Endometrium (tissue), 2 donors: ENCODE measurements around the gene EYA3.
"Not testable (repeated sequence)": the region's sequence is repeated elsewhere in the genome, so short reads cannot be mapped to it uniquely, and the experiment has no call there.

ENCODE experiments used
- FAIRE-seq: peaks from 2 replicates; lab custom pipeline; 2012; peaks lifted over from hg19 to GRCh38; lab: Jason Lieb, UNC
- donor health status: control.
- donor health status: control.

The EYA3 gene

DNA sequence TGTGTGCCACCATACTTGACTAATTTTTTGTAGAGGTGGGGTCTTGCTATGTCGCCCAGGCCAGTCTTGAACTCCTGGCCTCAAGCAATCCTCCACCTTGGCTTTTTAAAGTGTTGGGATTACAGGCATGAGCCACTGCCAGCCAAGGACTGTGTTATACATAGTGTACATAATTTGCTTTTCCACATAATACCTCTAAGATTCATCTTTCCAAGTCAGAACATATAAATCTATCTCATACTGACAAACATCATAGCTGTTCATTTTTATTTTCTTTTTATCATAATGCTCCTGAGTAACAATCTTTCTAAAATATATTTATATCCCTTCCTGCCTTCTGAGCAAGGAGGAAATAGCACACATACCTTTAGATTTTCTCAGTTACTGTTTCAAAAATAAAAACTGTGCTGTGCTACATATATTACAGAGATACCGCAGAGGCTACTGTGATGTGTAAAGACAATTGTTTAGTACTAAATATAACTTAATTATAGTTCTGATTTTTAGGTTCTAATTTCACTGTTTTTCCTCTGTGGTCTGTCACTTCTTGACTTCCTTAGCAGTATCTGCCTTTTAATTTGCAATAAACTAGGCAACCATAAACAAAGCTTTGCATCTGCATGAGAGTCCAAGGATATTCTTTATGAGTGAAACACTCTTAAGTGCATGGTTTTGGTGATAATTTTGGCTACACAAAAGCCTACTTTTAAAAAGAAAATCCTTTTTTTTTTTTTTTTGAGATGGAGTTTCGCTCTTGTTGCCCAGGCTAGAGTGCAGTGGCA lies 59.3 kb downstream of the EYA3 start:
- FAIRE-seq: no peak

DNA sequence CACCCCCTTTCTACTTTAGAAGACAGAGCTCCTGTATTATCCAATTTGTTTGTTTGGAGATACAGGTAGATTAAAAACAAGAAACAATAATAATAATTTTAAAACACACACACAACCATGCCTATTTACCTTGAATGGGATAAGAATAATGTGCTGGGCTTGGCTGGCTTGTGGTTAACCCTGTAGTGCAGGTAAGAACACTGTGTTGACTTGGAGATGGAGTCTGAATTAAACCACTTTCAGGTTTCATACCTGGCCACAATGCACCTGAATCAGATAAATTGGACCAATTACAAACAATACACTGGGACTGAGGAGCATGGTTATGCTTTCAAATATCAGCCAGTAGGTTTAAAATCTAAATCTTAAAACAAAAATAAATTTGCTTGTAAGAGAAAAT lies 60.8 kb downstream of the EYA3 start:
- FAIRE-seq: no peak

DNA sequence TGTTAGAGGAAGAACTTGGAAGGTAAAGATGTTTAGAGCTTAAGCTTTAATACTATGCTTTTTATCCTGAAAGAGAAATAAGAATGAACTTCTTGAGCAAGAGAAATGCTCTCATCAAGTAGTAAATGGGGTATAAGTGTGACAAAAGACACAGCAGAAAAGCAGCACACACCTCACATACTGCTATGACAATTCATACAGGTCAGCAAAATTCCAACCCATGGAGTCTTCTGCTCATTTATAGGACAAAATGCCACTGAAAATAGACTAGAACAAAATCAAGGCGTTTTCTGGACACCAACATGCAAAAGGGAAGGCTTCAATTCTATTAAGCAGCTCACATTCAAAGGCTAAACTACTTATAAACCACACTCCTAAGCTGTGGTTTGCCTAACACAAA lies 61.2 kb downstream of the EYA3 start:
- FAIRE-seq: no peak

DNA sequence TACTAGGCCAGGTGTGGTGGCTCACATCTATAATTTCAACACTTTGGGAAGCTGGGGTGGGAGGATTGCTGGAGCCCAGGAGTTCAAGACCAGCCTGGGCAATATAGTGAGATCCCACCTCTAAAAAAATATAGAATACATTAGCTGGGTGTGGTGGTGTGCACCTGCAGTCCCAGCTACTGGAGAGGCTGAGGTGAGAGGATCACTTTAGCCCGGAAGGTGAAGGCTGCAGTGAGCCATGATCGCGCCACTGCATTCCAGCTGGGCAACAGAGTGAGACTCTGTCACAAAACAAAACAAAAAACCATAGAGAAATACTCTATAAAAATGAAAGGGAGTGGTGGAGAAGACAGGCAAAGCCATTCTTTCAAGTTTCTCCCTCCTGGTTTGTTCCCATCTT lies 62.1 kb downstream of the EYA3 start:
- no peak for FAIRE-seq

DNA sequence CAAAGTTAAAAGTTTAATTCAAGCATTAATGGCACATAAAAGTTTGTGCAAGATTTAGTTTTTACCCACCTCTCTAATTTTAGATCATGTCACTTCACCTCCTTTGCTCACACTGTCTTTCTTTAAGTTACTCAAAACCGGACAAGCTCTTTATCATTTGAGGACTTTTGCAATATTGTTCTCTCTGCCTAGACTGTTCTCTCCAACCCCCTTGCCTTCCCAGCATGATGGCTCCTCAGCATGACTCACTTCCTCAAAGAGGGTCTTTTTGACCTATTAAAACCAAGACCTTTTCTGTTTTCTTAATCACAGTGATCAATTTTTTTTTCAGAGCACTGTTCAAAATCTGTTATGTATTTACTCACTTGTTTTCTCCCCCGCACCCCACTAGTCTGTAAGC lies 67.3 kb downstream of the EYA3 start:
- no peak for FAIRE-seq

DNA sequence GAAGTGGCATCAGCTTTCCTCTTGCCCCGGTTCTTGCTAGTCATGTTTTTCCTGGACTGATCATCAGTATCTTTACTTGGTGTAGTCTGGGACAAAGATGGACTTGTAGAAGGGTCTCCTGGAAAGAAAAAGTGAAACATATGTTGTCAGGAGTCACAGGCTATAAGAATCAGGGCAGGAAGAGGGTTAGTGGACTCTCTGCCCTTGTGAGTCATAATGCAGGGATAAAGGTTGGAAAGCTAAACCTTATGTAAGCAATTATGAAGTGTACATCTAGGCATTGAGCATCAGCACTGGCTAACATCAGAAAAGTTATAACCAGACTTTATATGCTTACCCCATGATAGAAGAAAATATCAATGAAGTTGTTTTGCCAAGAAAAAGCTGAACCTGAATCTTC lies 77.4 kb downstream of the EYA3 start:
- FAIRE-seq: no peak

DNA sequence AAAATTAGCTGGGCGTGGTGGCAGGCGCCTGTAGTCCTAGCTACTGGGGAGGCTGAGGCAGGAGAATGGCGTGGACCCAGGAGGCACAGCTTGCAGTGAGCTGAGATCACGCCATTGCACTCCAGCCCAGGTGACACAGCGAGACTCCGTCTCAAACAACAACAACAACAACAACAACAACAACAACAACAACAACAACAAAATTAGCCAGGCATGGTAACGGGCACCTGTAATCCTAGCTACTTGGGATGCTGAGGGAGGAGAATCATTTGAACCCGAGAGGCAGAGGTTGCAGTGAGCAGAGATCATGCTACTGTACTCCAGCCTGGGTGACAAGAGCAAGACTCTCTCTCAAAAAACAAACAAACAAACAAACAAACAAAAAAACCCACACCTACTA lies 85.3 kb downstream of the EYA3 start:
- FAIRE-seq: not testable (repeated sequence)

DNA sequence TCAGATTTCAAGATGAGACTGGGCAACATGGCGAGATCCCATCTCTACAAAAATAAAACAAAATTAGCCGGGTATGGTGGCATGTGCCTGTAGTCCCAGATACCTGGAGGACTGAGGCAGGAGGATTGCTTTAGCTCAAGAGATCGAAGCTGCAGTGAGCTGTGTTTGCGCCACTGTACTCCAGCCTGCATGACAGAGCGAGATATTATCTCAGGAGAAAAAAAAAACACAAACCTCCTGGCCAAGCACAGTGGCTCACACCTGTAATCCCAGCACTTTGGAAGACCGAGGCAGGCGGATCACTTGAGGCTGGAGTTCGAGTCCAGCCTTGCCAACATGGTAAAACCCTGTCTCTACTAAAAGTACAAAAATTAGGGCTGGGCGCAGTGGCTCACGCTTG lies 85.8 kb downstream of the EYA3 start:
- FAIRE-seq: no peak

DNA sequence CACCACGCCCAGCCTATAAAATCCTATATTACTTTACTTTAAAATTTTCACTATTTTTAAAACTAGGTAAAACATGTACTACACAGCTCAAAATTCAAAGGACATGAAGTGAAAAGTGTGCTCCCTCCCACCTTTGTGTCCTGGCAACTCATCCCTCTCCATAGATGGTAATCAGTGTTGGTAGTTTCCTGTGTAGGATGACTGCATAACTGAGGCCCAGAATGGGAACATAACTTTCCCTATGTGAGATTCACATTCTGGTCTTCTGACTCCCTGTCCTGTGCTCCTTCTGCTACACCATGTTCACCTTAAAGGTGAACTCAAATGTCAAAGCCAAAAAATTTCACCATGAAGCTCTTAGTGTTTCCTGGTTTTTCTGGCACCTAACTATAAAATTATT lies 89.4 kb downstream of the EYA3 start:
- FAIRE-seq: no peak

DNA sequence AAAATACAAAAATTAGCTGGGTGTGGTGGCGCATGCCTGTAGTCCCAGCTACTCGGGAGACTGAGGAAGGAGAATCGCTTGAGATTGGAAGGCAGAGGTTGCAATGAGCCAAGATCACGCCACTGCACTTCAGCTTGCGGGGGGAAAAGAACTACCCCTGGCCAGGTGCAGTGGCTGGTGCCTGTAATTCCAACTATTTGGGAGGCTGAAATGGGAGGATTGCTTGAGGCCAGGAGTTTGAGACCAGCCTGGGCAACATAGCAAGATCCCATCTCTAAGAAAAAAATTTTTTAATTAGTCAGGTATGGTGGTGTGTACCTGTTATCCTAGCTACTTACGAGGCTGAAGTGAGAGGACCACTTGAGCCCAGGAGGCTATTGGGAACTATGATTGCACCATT lies 93.9 kb downstream of the EYA3 start:
- FAIRE-seq: not testable (repeated sequence)

DNA sequence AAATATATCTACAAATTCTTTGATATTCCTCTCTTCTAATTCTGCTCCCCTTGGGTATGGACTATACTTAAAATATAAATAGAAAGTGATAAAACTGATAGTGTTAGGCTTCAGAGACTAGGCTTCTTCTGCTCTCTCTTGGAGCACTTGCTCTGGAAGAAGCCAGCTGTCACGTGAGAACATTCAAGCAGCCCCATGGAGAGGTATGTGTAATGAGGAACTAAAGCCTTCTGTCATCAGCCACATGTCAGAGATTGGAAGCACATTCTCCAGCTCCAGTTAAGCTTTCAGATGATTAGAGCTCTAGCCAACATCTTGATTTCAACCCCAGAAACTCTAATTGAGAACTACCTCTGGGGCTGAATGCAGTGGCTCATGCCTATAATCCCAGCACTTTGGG lies 94.3 kb downstream of the EYA3 start:
- no peak for FAIRE-seq

DNA sequence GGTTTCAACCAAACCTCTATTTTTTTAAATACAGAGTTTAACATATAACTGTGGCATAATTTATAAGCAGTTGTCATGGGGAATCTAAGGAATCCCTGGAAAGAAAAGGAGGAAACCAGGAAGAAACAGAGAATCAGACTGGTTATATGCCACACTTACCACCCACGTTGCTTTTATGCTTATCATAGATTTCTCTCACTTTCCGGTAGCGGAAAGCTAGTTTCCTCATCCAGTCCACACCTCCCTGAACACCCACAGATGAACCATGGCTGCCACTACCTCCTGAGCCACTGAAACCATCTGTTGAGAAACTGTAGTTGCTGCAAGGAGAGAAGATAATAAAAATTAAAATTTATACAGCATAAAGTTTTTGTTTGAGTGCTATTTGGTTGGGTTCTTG lies 95.2 kb downstream of the EYA3 start:
- no peak for FAIRE-seq

DNA sequence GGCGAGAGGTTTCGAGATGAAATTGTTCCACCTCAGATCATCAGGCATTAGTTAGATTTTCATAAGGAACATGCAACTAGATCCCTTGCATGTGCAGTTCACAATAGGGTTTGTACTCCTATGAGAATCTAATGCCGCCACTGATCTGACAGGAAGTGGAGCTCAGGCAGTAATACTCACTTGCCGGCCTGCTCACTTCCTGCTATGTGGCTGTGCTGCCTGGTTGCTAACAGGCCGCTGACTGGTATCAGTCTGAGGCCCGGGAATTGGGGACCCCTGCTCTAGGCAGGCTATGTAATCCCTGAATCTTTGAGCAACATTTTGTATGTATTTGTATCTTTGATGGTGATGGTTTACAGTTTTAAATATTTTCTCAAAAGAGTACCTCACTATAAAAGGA lies 96.1 kb downstream of the EYA3 start:
- FAIRE-seq: no peak

DNA sequence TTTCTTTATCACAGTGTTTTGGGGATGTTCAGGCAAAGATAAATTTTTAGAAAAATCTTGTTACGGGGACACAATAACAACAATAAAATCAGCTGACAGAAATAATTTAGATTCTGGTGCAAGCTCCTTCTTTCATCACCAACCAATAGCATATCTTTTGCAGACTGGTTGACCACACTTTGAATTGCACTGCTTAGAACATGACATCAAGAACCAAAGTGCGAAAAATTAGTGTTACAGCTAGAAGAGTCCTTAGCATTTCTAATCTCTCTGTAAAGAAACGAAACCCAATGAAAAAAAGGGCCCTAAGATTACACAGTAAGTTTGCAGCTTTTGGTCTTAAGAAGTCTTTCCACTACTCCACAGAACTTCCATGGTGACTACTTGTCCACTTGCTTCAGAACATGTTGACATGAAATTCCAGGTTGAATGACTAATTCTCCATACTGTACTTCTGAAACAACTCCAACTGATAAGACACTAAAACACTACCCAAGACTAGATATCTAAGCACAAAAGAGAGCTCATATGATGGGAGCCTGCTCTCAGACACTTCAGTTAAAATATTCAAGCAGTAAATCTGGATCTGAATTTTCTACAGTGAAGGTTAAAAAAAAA lies 97.4 kb downstream of the EYA3 start:
- FAIRE-seq: no peak

DNA sequence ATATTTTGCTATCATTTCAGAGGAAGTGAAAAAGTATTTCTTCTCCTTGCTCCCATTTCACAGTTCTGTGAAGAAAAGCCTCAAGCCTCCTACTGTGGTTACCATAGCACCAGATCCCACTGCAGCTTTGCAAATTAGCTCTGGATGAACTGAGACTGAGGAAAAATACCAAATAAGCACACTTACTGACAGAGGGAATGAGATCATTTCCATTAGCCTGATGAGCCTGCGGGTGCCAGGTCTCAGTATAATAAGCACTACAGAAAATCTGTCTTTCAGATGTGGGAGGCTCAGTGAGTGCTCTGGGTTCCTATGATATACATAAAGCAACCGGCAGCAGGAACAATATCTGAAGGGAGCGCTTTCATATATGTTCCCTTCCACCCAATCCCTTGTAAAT lies 107.3 kb downstream of the EYA3 start:
- FAIRE-seq: no peak

DNA sequence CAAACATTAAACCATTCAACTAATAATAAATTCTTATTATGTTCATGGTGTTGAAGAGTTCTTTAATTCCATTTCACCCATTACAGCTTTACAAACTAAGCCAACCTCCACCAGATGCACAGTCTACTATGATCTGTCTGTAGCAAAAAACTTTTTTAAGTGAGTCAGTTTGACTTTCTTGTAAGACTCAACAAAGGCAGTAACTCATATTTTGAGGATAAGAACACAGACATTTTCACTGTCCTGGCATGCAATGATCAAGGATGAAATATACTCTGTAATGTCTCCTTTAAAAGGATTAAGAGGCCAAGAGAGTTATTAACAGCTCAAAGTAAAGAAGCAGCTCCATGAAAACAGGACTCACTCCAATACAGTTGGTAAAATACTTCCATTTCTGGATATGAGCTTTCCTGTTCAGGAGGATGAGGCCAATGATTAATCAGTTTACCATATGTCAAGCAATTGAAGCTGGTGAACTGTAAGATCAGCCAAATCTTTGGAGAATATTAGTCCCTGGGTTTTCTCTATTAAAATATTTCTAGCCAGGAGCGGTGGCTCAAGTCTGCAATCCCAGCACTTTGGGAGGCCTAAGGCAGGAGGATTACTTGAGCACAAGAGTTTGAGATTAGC lies 108.1 kb downstream of the EYA3 start:
- FAIRE-seq: no peak

DNA sequence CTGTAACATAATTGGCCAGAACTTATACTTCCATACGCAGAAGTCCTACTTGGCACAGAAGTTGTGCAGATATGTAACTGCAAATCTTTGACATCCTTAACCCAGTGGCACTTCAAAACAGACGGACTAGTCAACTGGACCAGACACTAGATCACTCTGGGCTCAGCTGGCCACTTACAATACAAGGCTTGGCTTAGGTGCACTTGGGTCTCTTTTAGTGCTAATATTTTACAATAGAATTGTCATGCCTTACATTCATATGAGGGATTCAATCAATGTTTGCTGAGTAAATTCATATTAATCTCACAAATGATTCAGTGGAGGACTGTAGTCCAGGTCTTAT lies 108.6 kb downstream of the EYA3 start:
- no peak for FAIRE-seq

DNA sequence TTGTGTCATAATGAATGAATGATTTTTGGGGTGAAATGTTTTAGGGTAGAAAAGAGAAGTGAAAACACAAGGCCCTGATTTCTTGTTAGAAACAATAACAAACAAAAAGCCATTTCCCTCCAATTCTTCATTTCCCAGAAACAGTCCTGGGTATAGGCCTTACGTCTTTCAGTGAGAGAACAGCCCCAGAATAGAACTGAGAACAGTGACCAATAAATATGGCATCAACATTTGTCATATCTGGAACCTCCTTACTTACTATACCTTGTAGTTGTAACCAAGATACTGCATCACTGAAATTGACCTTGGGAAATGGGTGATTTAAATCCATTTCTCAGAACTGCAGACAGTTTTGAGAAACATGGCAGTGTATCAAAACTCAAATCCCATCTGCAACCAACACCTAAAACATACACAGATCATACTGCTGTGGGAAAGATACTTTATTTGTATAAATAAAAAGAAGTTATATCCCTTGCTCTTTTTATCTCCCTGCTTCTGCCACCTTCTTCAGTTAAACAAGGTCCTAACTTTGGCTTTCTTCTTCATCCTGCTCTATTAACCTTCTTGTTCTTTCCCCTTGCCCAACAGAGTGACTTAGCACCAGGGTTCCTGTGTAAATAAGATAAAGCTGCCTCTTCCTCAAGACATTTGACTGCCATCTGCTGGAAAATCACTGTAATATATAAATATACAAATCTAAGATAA lies 109.1 kb downstream of the EYA3 start:
- no peak for FAIRE-seq

DNA sequence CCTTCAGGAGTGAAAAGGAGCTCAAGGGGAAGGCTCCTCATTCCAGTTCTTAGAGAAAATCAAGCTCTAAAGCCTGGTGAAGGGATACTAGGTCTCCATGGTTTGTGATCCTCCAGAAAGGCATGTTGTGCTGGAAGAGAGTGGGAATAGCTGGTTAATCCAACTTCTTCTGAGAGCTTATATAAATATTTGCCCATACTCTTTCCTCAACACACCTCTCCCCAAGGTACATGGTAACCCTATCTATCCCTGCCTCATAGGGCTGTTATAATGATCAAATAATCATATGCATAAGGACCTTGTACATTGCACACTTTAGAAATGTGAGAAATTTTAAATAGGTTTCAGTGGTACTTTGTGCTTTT lies 114.0 kb downstream of the EYA3 start:
- FAIRE-seq: no peak

DNA sequence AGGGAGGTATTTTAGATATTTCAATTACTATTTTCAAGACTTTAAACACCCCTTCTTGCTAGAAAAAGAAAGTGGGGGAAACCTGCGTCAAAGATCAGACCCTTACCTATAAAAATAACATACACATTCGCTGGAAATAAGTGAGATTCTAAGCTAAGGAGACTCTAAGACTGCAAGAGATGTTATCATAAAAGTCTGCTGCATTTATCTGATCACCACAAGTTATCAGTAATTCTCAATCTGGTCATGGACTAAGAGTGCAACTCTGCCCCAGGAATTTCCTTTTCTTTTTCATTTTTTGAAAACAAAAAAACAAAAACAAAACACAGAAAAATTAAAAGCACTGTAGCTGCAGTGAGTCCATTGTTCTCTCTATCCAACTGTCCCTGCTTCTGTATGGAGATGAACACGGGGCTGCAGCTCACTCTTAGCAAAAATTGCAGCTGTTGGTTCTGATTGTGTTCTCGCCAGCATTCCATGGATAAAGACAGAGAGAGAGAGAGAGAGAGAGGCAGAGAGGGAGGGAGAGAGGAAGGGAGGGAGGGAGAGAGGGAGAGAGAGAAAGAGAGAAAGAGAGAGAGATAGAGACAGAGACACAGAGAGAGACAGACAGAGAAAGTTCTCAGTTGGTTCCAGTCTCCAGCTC lies 114.5 kb downstream of the EYA3 start:
- no peak for FAIRE-seq

DNA sequence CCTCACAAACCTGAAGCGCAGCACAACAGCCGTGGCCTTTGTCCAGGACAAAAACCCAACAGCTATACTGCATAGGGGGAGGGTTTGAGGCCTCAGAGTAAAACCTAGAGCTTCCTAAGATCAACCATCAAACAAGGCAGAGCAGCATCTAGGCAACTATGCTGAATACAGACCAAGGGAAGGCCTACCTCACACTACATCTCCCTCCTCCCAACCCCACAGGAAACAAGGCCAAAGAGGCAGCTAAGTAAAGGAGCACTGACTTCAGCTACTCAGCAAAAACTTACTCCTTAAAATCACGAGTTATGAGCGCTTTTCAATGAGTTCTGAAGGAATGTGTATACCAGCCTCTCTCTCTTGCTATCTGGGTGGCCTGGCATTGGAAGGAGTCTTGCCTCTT lies 116.3 kb downstream of the EYA3 start:
- FAIRE-seq: no peak

DNA sequence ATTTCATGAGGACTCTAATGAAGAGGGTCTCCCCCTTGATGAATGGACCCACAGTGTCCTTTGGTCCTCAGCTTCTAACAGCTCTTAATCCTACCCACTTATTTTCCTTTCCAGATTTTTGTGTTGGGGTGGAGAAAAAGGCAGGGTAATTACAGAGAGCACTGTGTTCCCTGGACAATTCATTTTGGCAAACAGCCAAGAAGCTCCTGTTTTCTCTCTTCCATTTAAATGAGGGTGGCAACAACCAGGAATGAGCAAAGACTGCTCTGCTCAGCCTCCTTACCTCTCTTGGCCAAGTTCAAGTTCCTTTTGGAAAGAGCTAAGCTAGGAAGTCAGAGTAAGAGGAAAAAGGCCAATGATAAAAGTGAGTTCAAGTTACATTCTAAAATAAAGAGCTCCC lies 116.7 kb downstream of the EYA3 start:
- no peak for FAIRE-seq

DNA sequence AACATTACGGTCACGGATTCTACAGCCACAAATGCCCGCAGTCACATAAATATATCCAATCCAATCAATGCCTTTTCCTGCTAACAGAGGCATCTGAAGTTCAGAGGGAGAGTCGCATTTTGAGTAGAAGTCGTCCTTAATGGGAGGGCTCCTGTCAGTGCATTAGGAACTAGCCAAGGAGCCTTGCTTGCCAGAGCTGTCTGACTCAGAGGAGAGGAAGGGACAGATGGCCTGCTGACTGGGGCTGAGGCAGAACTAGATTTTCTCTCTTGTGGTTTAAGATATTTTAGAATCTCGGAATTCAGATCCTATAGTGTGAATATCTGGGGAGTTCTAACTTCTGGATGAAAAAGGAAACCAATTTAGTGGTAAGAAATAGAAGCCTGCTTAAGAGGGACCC lies 118.0 kb downstream of the EYA3 start:
- no peak for FAIRE-seq
